A673 (cell line): ENCODE measurements around the gene P2RY11. TPM values are rescaled to one million over a fixed set of nuclear protein-coding genes. Genes with fewer than 3 reads are reported as not detected.

ENCODE experiments used
- BruUV-seq: library from RNA; stranded (reverse); fragments of 400-500 nt; replicated peaks from 2 replicates; lab custom pipeline; 2021; lab: Mats Ljungman, UMichigan
- CTCF ChIA-PET: fragments of 300-600 bp; sonication (Branson Sonifier 250); formaldehyde crosslinking; loops from one replicate; lab custom pipeline; 2022; ENCODE audit warnings: antibody characterized with exemption; lab: Charles Lee
- POLR2A ChIA-PET: fragments of 300-600 bp; sonication (Branson Sonifier 250); formaldehyde crosslinking; loops from one replicate; lab custom pipeline; 2022; ENCODE audit warnings: antibody characterized with exemption; ENCODE audit not compliant: low non-redundant PET; lab: Charles Lee
- DNase-seq: peaks from one replicate; pipeline ENCODE4 v3.0.0-alpha.2; 2015; ENCODE audit warnings: low spot score
- H3K27ac ChIP-seq: fragments of 200-600 bp; sonication (generic); 2 replicates; pipeline ENCODE4 v1.5.1; 2016; ENCODE audit warnings: mixed run types, low read depth, mild to moderate bottlenecking, mixed read lengths, antibody characterized with exemption, low read length; ENCODE audit not compliant: poor library complexity, severe bottlenecking
- H3K27me3 ChIP-seq: fragments of 200-600 bp; sonication (generic); replicated peaks from 2 replicates; pipeline ENCODE4 v1.6.1; 2017; ENCODE audit warnings: mixed run types, low read depth, mild to moderate bottlenecking, mixed read lengths, antibody characterized with exemption, low read length; ENCODE audit not compliant: insufficient read depth, poor library complexity
- H3K36me3 ChIP-seq: fragments of 200-600 bp; sonication (generic); 2 replicates; pipeline ENCODE4 v1.6.1; 2016; ENCODE audit warnings: mixed run types, mild to moderate bottlenecking, mixed read lengths, antibody characterized with exemption, low read length; ENCODE audit not compliant: insufficient read depth, poor library complexity, severe bottlenecking
- H3K4me1 ChIP-seq: fragments of 200-600 bp; sonication (generic); 2 replicates; pipeline ENCODE4 v1.6.1; 2017; ENCODE audit warnings: mixed run types, mild to moderate bottlenecking, mixed read lengths, antibody characterized with exemption, low read length; ENCODE audit not compliant: insufficient read depth, poor library complexity, severe bottlenecking
- H3K4me3 ChIP-seq: fragments of 200-600 bp; sonication (generic); 2 replicates; pipeline ENCODE4 v1.5.1; 2016; ENCODE audit warnings: low read depth, mixed run types, mild to moderate bottlenecking, mixed read lengths, low read length; ENCODE audit not compliant: poor library complexity, severe bottlenecking
- H3K9me3 ChIP-seq: fragments of 200-600 bp; sonication (generic); 2 replicates; pipeline ENCODE4 v1.6.1; 2016; ENCODE audit warnings: mixed run types, low read depth, mild to moderate bottlenecking, mixed read lengths, antibody characterized with exemption, low read length; ENCODE audit not compliant: poor library complexity, severe bottlenecking
- CTCF ChIP-seq: fragments of 300-800, 200-600 bp; sonication (generic); conservative IDR thresholded peaks from 2 replicates; pipeline ENCODE4 v1.5.1; 2017; ENCODE audit warnings: low read depth, mild to moderate bottlenecking, antibody characterized with exemption, low read length, moderate library complexity, mixed read lengths
- EZH2 ChIP-seq: fragments of 200-600 bp; sonication (generic); IDR thresholded peaks from 2 replicates; pipeline ENCODE4 v1.6.1; 2017; ENCODE audit warnings: borderline replicate concordance, low read depth, mild to moderate bottlenecking, mixed read lengths, antibody characterized with exemption, low read length; ENCODE audit not compliant: poor library complexity, severe bottlenecking
- intact Hi-C: fragments of 100-400 bp; cut with micrococcal nuclease; formaldehyde crosslinking; loops from one replicate; pipeline ENCODE4 v1.10.0; 2022; ENCODE audit not compliant: unreplicated experiment
- total RNA-seq: library from RNA; stranded (reverse); gene quantifications from 2 replicates; pipeline ENCODE4 v1.2.3, GENCODE V29; 2021

P2RY11 gene
- total RNA-seq, 1 experiment from 2014 or later, result 39.4 TPM

GRCh38 chr19:10139952-10140351, 28.5 kb downstream of the P2RY11 start:
- CTCF ChIA-PET, result interaction anchor here (0.6 kb wide), 1 partner anchor 140 kb away, joined by 4 read pairs; no protein-coding TSS in a partner anchor
- no TSS peak for BruUV-seq

GRCh38 chr19:10141479-10141878, 30.0 kb downstream of the P2RY11 start:
- TF ChIP-seq EZH2 (no peak), CTCF (no peak)
- Histone ChIP-seq H3K27me3 (no peaks in the 10 kb centered on the region), H3K9me3 (no peaks in the 10 kb centered on the region), H3K27ac (no peak overlapping the region), H3K36me3 (peaks cover 99% of the 10 kb centered on the region), H3K4me1 (no peaks in the 10 kb centered on the region), H3K4me3 (no peak overlapping the region)
- no TSS peak for BruUV-seq
- intact Hi-C loops, result no loop called here
- ChIA-PET POLR2A (no interaction called here), CTCF (no interaction called here)
- DNase-seq, result no peak

More at GRCh38 chr19:10139952-10140351, 28.5 kb downstream of the P2RY11 start:
- no peaks in the 10 kb centered on the region for H3K27me3 ChIP-seq
- TF ChIP-seq CTCF (no peak), EZH2 (no peak)
- H3K9me3 ChIP-seq, result no peaks in the 10 kb centered on the region
- H3K27ac ChIP-seq, result no peak overlapping the region
- H3K4me3 ChIP-seq, result no peak overlapping the region
- no peak for DNase-seq
- H3K4me1 ChIP-seq, result no peaks in the 10 kb centered on the region
- POLR2A ChIA-PET, result no interaction called here
- H3K36me3 ChIP-seq, result peaks cover 97% of the 10 kb centered on the region
- intact Hi-C loops, result no loop called here

DNA sequence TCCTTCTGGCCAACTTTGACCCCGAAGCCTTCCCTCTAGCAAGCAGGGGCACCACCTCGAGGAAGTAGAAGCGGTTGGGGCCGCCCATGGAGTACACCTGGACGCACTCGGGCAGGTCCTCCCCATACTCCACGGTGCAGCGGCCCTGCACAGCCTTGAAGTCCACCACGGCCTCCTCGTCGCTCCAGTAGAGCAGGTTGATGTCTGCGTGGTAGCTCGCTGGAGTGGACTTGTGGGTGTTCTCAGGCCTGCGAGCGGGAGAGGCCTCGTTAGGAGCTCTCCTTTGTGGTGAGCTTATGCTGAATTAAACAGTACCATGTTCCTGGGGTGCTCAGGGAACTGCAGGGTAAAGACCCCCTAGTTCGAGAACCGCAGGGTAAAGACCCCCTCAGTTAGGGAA, 30.5 kb downstream of the P2RY11 start:
- Histone ChIP-seq H3K27me3 (no peaks in the 10 kb centered on the region), H3K36me3 (peaks cover 99% of the 10 kb centered on the region), H3K9me3 (no peaks in the 10 kb centered on the region), H3K4me3 (no peak overlapping the region), H3K4me1 (no peaks in the 10 kb centered on the region), H3K27ac (no peak overlapping the region)
- DNase-seq, result no peak
- TF ChIP-seq EZH2 (no peak), CTCF (no peak)
- intact Hi-C loops, result no loop called here
- BruUV-seq, result no TSS peak
- POLR2A ChIA-PET, result no interaction called here
- CTCF ChIA-PET, result no interaction called here
